Rectal smooth muscle tissue (tissue), 1 donor: ENCODE measurements around the gene STARD7.
A peak's percentile ranks its signal among the peaks of the same experiment; 100 is the strongest.

Experiments
- H3K27ac ChIP-seq: one replicate; pipeline ENCODE4 v1.7.0; 2013; ENCODE audit warnings: low read depth, low read length, inconsistent platforms
- H3K27me3 ChIP-seq: one replicate; pipeline ENCODE4 v1.7.0; 2013; ENCODE audit warnings: low read length; ENCODE audit not compliant: control insufficient read depth, insufficient read depth
- H3K36me3 ChIP-seq: one replicate; pipeline ENCODE4 v1.7.0; 2013; ENCODE audit warnings: low read length; ENCODE audit not compliant: control insufficient read depth, insufficient read depth
- H3K4me1 ChIP-seq: one replicate; pipeline ENCODE4 v1.7.0; 2013; ENCODE audit warnings: low read length; ENCODE audit not compliant: control insufficient read depth, insufficient read depth
- H3K4me3 ChIP-seq: one replicate; pipeline ENCODE4 v1.7.0; 2013; ENCODE audit warnings: low read length
- H3K9ac ChIP-seq: one replicate; pipeline ENCODE4 v1.7.0; 2013; ENCODE audit warnings: low read length

STARD7 gene

DNA sequence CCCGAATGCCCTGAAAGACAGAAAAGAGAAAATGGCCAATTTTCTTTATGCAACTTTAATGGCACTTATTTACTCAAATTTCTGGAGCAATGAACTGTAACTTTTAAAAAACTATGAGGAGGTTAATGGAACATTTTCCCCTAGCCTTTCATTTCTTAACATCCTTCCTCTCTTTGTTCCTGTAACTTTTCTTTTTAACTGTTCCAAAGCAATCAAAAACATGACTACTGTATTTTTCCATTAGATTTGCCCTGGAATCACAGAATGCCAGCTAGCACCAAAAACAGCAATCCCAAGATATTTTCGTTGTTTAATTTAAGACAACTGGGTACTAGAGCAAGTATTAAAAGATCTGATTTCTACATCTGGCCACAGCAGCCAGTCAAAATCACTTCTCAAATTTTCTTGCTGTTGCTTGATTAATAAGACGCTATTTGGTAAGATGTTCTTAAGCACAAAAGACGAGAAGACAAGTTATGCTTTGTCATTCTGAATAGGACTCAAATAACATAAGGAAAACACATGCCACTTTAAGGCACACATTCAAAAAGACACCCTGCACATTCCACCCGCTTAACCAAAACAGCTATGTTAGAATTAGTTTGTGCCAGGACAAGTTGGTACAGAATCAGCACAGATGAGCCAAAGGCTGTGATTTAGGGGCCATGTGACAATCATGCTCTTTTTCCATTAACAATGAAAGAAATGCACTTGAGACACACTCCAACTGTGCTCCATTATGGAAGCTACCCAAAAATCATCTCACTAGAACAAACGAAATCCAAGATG, 3.6 kb downstream of the STARD7 start:
- H3K27ac ChIP-seq, result peak overlapping the region; percentile 59
- no peak overlapping the region for H3K4me3 ChIP-seq
- no peaks in the 10 kb centered on the region for H3K36me3 ChIP-seq
- peaks cover 36% of the 10 kb centered on the region for H3K4me1 ChIP-seq
- H3K27me3 ChIP-seq, result no peaks in the 10 kb centered on the region
- no peak overlapping the region for H3K9ac ChIP-seq

DNA sequence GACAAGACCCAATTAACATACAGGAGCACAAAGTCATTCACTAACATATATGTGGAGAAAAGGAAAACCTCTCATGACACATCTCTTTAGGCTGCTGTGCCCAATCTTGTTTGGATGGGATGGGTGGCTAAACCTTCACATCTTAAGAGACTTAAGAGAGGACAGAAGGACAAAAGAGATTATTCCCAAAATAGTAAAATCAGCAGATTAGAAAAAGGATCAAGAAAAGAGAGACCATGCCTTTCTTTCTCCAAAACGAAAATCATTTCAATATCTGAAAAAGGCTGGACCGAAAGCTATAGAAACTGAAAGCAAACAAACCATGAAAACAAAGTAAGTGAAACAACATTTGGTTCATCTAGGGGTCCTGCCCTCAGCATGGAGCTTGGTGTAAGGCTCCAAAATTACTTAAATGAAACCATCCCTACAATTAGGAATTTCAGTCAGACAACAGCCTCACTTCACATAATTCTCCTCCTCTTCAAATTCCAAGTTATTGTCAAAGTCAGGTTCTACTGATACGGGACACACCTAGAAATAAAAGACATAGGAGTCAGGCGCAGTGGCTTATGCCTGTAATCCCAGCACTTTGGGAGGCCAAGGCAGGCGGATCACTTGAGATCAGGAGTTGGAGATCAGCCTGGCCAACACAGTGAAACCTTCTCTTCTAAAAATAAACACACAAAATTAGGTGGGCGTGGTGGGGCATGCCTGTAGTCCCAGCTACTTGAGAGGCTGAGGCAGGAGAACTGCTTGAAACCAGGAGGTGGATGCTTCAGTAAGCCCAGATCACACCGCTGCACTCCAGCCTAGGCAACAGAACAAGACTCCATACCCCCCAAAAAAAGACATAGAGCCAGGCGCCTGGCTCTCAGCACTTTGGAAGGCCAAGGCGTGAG, 5.2 kb downstream of the STARD7 start:
- H3K4me1 ChIP-seq, result peaks cover 33% of the 10 kb centered on the region
- no peaks in the 10 kb centered on the region for H3K36me3 ChIP-seq
- peak overlapping the region; percentile 18 for H3K4me3 ChIP-seq
- H3K27ac ChIP-seq, result no peak overlapping the region
- H3K27me3 ChIP-seq, result no peaks in the 10 kb centered on the region
- no peak overlapping the region for H3K9ac ChIP-seq

DNA sequence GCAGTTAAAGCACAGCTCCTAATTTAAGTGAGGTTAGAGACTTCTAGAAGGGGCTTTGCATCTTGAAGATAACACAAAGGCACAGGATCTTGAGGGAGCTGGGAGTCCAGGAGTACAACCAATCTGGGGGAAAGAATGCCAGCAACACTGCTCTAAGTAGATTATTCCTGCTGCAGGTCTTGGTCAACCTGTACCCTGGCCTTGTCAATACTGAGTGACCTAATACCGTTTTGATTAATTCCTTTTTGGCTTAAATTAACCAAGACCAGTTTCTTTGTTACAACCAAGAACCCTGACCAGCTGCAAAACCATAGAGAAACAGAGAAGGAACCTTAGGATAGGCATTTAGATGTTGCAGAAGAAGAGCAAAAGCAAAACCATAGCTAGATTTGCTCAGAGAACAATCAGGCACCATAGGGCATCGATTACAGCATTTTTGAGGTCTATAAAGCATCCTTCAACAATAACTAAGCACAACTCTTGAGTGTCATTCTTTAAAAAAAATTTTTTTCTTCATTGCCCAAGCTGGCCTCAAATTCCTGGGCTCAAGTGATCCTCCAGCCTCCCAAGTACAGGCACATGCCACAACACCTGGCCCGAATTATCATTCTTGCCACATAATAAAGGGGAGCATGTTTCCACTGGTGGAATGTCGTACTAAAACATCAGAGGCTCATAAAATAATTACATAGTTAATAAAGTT, 6.3 kb downstream of the STARD7 start:
- Histone ChIP-seq H3K36me3 (no peaks in the 10 kb centered on the region), H3K27ac (no peak overlapping the region), H3K27me3 (no peaks in the 10 kb centered on the region), H3K9ac (no peak overlapping the region), H3K4me3 (no peak overlapping the region), H3K4me1 (peaks cover 29% of the 10 kb centered on the region)

DNA sequence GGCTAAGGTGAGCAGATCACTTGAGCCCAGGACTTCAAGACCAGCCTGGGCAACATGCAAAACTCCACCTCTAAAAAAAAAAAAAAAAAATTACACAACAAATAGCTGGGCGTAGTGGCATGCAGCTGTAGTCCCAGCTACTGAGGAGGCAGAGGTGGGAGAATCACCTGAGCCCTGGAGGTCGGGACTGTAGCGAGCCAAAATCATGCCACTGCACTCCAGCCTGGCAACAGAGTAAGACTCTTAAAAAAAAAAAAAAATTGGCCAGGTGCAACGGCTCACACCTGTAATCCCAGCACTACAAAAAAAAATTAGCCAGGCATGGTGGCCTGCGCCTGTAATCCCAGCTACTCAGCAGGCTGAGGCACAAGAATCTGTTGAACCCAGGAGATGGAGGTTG, 7.3 kb downstream of the STARD7 start:
- Histone ChIP-seq H3K36me3 (no peaks in the 10 kb centered on the region), H3K27me3 (no peaks in the 10 kb centered on the region), H3K4me1 (peaks cover 23% of the 10 kb centered on the region), H3K9ac (no peak overlapping the region), H3K27ac (no peak overlapping the region), H3K4me3 (no peak overlapping the region)

DNA sequence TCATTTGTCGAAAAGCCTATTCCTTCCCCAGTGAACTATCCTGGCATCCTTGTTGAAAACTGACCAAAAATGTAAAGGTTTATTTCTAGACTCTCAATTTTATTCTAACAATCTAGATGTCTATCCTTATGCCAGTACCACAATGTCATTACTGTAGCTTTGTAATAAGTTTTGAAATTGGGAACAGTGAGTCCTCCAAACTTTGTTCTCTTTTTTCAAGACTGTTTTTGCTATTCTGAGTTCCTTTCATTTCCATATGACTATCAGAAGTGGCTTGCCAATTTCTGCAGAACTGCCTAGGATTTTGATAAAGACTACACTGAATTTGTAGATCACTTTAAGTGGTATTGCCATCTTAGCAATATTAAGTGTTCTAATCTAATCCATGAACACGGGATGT, 9.7 kb downstream of the STARD7 start:
- Histone ChIP-seq H3K9ac (no peak overlapping the region), H3K27ac (no peak overlapping the region), H3K4me3 (no peak overlapping the region), H3K4me1 (peaks cover 7% of the 10 kb centered on the region), H3K36me3 (peaks cover 4% of the 10 kb centered on the region), H3K27me3 (no peaks in the 10 kb centered on the region)

DNA sequence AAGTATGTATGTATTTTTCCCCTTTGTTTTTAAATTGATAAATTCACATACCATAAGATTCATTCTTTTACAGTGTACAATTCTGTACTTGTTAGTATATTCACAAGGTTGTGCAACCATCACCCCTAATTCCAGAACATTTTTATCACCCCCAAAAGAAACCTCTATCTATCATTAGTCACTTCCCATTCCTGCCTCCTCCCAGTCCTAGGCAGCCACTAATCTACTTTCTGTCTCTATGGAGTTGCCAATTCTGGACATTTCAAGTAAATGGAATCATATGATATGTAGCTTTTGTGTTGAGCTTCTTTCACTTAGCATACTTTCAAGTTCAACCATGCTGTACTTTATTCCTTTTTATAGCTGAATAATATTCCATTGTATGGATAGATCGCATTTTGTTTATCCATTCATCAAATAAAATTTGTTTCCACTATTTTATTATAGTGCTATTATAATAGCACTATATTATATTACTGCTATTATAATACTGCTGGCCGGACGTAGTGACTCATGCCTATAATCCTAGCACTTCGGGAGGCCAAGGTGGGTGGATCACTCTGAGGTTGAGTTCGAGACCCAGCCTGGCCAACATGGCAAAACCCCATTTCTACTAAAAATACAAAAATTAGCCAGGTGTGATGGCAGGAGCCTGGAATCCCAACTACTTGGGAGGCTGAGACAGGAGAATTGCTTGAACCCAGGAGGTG, 10.9 kb downstream of the STARD7 start:
- Histone ChIP-seq H3K4me1 (peaks cover 4% of the 10 kb centered on the region), H3K27me3 (no peaks in the 10 kb centered on the region), H3K4me3 (no peak overlapping the region), H3K9ac (no peak overlapping the region), H3K27ac (no peak overlapping the region), H3K36me3 (peaks cover 11% of the 10 kb centered on the region)

DNA sequence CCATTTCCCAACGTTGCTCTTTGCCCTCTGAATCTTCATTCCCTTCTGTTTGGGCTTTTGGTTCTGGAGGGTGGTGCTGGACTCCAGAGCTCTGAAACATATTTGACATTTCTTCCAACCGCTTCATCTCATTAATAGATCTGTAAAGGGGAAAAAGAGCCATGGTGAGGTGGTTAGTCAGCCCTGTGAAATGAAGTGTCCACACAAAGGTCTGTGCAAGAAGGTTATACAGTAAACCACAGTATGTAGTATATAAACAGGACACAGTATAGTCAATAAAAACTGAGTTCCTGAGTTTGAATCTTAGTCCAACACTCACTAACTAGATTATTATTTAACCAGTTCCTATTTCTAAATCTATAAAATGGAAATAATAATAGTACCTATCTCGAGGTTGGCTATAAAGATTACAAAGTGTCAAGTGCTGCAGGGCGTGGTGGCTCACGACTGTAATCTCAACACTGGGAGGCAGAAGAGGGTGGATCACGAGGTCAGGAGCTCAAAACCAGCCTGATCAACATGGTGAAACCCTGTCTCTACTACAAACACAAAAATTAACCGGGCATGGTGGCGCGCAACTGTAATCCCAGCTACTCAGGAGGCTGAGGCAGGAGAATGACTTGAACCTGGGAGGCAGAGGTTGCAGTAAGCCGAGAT, 13.1 kb downstream of the STARD7 start:
- Histone ChIP-seq H3K27ac (no peak overlapping the region), H3K36me3 (peaks cover 27% of the 10 kb centered on the region)

DNA sequence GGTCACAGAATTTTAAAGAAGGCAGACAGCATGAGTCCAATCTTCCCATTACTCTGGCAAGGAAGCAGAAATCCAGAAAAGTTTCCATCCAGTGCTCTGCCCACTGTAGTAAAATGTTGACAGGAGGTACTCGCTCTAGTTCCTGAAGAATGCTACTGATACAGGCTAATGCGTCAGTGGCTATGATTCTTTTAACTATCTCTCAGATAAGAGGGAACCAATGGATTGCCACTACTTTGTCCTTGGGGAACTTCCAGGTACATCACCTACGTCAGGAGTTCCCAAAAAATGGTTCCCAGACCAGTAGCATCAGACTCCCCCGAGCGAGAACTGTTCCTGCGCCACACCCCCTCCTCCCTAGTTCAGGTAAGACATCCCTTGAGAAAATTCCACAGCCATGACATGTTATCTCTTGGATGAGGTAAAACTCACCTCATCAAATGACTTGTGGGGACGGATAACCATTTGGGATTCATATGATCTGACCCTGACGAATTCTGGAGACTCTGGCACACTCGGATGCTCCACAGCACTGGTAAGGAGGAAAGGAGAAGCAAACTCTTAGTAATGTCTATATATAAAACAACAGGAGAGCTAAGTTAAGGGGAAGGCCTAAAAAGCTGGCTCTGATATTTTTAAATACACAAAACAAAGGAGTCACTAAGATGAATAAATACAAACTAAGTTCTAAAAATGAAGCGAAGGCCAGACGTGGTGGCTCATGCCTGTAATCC, 16.5 kb downstream of the STARD7 start:
- Histone ChIP-seq H3K27me3 (no peaks in the 10 kb centered on the region), H3K9ac (no peak overlapping the region), H3K4me3 (no peak overlapping the region), H3K36me3 (peaks cover 35% of the 10 kb centered on the region), H3K4me1 (no peaks in the 10 kb centered on the region), H3K27ac (no peak overlapping the region)

More for the DNA sequence above, 13.1 kb downstream of the STARD7 start:
- H3K27me3 ChIP-seq, result no peaks in the 10 kb centered on the region
- H3K9ac ChIP-seq, result no peak overlapping the region
- no peak overlapping the region for H3K4me3 ChIP-seq
- H3K4me1 ChIP-seq, result peaks cover 2% of the 10 kb centered on the region

DNA sequence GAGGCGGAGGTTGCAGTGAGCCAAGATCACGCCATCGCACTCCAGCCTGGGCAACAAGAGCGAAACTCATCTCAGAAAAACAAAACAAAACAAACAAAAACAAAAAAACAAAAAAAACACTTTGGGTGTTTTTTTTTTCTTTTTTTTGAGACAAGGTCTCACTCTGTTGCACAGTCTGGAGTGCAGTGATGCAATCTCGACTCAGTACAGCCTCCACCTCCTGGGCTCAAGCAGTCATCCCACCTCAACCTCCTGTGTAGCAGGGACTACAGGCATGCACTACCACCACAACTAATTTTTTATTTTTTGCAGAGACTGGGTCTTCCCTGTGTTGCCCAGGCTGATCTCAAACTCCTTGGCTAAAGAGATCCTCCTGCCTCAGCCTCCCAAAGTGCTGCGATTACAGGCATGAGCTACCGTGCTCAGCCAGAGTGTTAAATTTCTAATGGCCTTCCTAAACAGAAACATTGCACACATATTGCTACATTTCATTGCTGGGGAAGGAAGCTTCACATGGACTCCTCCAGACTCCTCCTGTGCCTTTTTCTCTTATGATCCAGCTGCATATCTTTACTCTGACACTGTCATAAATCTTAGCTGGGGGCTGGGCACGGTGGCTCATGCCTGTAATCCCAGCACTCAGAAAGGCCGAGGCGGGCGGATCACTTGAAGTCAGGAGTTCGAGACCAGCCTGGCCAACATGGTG, 19.7 kb downstream of the STARD7 start:
- no peak overlapping the region for H3K4me3 ChIP-seq
- peaks cover 48% of the 10 kb centered on the region for H3K36me3 ChIP-seq
- no peak overlapping the region for H3K27ac ChIP-seq
- H3K27me3 ChIP-seq, result no peaks in the 10 kb centered on the region
- H3K9ac ChIP-seq, result no peak overlapping the region
- H3K4me1 ChIP-seq, result no peaks in the 10 kb centered on the region

DNA sequence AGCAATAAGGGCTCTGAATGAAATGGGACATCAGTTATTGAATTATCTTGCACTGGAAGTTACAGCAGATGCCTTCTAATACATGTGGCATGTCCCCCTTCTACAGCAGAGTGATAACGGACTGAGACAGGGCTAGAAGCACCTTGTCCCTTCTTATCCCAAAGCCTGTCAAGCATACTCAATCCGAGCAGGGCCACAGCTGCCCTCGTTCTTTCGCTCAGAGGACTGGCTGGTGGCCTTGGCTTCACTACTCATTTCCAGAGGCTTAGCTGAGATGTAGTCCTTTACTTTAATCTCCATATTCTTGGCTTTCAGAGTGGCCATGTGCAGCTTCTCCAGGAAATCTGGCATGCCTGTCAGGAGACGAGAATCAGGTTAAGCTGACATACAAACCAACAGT, 22.1 kb downstream of the STARD7 start:
- Histone ChIP-seq H3K36me3 (peaks cover 32% of the 10 kb centered on the region), H3K9ac (no peak overlapping the region), H3K27ac (no peak overlapping the region), H3K27me3 (no peaks in the 10 kb centered on the region), H3K4me1 (no peaks in the 10 kb centered on the region), H3K4me3 (no peak overlapping the region)

DNA sequence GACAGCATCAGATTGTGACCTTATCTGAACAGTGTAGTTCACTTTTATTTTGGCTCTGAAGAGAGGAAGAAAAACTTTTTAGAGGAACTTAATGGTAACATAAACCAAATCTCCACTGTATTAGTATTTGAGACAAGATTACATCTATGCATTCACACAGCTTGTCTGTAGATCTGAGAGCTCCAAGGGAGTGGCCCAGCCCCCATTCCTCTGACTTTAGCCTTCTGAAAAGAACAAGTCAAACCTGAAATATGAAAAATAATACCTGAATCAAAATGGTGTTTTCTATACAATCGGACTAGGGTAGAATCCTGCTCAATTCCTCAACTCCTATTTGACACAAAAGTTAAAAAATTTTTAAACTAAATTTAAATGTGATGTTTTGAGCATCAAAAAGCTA, 23.1 kb downstream of the STARD7 start:
- no peak overlapping the region for H3K4me3 ChIP-seq

More for the DNA sequence above, 23.1 kb downstream of the STARD7 start:
- Histone ChIP-seq H3K27me3 (no peaks in the 10 kb centered on the region), H3K36me3 (peaks cover 25% of the 10 kb centered on the region), H3K9ac (no peak overlapping the region), H3K27ac (no peak overlapping the region), H3K4me1 (no peaks in the 10 kb centered on the region)
